GM12892 (cell line): ENCODE measurements around the gene EGR4.

Experiments
- POLR2A ChIP-seq: IDR thresholded peaks from 2 replicates; pipeline ENCODE4 v1.6.1; 2011; ENCODE audit warnings: low read depth, low read length, control low read depth
- POLR2AphosphoS5 ChIP-seq: IDR thresholded peaks from 2 replicates; pipeline ENCODE4 v1.6.1; 2011; ENCODE audit warnings: low read depth, low read length, control low read depth

DNA sequence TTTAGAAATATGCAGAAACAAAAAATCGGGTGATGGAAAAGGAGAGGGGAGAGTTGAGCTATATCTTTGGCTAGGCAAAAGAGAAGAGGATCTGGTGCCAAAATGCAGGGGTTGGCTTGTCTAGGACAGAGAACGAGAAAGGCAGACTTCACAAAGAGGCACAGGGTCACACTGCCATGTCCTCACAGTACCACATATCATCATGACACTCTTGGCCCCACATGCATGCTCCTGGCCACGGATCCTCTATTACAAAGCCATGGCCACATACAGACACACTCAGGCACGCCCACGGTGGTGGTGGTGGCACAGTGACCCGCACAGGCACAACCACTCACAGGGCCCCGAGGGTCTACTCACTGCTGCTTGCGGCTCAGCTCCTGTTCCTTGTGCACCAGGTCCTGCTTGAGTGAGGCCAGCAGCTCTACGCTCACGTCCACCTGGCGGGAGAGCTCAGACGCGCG lies 24.9 kb downstream of the EGR4 start:
- no peak for TF ChIP-seq POLR2A
- TF ChIP-seq POLR2AphosphoS5 = no peak
